Activated effector memory CD4-positive, alpha-beta T cell treated with Interleukin-2 at 50 U/mL for 16 hours (primary cell): ENCODE results near the gene CDK14.

Source experiments
- DNase-seq: peaks from one replicate; pipeline ENCODE4 v3.0.0-alpha.2; 2020

CDK14 gene

DNA sequence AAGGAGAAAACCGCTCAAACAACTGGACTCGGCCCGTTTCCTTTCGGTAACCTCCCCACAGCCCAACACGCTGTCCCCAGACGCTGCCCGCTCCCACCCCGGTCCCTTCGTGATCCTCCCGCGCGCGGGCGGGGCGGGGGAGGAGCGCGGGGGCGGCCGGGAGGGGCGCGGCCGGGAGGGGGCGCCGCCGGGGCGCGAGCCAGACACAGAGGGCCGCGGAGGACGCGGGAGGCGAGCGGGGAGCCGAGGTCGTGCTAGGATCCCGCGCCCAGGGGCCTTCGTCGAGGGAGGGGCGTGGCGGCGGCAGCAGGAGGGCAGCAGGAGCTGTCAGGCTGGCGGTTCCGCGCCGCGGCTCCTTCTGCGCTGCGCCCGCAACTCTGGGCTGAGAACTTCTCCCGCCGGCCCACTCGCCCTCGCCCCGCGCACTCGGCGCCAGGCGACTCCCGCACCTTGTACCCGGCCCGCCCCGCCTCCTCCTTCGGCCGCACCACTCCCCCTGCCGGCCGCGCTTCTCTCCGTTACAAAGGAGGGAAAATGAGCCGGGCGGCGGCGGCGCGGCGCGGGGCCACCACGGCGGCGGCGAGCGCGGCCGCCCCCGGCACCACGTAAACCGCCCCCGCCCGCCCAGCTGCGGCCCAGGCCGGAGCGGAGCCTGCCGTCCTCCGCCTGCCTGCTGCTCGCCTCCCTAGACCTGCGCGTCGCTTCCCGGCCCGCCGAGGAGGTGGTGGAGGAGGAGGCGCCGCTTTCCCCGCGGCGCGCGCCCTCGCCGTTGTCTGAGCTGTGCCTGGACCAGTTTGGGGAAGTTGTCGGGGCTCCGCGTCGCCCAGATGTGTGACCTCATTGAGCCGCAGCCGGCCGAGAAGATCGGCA is at the start of gene CDK14:
TSS of gene CDK14 (plus strand) at position 521 of the 870 bp plus-strand sequence. CDS start at position 828, 307 bp downstream.
- no peak for DNase-seq

DNA sequence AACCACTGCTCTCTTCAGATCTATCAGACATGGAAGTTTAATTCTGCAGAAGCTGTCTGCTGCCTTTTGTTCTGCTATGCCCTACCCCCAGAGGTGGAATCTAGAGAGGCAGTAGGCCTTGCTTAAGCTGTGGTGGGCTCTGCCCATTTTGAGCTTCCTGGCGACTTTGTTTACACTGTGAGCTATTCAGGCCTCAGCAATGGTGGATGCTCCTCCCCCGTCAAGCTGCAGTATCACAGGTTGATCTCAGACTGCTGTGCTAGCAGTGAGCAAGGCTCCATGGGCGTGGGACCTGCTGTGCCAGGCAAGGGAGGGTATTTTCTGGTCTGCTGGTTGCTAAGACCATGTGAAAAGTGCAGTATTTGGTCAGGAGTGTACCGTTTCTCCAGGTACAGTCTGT is 45.1 kb upstream of the CDK14 start:
- no peak for DNase-seq

DNA sequence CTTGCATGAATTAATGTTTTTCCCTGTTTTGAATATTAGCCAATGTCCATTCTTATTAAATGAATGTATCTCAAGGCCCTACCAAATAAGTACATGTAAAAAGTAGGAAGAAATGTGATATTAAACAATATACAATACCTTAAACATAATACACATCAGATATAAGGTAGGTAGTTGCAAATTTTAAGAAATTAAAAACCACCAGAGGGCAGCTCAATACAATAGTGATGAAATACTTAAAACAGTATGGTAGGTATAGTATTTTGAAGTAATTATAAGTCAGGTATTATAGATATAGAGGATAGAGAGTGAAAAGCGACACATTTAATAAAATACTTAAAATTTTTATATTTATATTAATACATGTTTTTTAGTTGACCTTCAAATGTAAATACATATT is 43.6 kb upstream of the CDK14 start:
- no peak for DNase-seq

- DNase-seq, result no peak
Observed at GRCh38 chr7:90560730-90561129, 35.4 kb upstream of the CDK14 start.

DNA sequence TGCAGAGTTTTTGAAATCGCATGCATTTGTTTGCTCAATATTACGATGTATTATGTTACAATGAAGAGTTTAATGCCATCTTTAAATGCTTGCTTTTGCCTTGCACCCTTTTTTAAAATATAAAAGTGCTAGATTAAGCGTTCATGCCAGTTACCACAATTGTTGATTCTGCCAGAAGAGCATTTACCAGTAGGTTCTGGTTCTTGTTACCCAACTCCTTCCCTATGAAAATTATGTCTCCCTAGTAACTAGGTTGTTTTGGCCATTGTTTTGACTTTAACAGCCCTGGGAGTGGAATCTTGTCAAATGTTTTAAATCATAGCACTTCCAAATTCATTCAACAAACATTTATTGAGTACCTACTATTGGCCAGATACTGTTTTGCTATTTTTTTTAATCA is 32.8 kb upstream of the CDK14 start:
- no peak for DNase-seq

- no peak for DNase-seq
Observed at GRCh38 chr7:90564455-90564854, 31.7 kb upstream of the CDK14 start.

- DNase-seq, result no peak
Observed at GRCh38 chr7:90568213-90568612, 27.9 kb upstream of the CDK14 start.

- DNase-seq, result no peak
Observed at GRCh38 chr7:90569368-90569767, 26.8 kb upstream of the CDK14 start.

GRCh38 chr7:90570373-90570959 is 25.7 kb upstream of the CDK14 start:
- DNase-seq, result no peak

DNA sequence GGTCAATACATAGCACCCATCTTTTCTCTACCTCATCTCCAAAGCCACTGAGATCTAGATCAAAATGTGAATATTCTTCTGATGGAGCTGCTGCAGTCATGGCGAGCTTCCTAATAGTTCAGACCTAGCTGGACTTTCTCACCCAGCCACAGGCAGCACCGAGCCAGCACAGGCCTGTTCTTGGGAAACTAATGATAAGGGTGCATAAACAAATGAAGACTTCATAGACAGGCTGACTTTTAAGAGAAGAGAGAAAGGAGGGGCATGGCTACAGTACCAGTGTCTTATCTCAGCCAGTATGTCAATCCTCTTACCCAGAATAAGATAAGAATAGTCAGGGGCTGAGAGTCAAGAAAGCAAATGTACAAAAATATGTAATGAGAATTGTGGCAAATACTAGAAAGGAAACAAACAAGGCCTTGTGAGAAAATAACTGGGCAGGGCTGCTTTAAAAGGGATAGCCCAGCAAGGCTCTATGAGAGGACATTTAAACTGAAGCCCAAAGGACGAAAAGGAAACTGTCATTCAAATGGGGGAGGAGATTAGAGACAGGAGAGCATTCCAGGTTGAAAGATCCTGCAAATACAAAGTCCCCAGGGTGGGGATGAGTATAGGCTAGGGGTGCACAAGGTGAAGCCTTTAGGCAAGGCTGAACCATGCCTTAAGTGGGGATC is 21.8 kb upstream of the CDK14 start:
- DNase-seq, result no peak

GRCh38 chr7:90574820-90575187 is 21.3 kb upstream of the CDK14 start:
- DNase-seq, result no peak

GRCh38 chr7:90579181-90579688 is 16.9 kb upstream of the CDK14 start:
- DNase-seq, result no peak

DNA sequence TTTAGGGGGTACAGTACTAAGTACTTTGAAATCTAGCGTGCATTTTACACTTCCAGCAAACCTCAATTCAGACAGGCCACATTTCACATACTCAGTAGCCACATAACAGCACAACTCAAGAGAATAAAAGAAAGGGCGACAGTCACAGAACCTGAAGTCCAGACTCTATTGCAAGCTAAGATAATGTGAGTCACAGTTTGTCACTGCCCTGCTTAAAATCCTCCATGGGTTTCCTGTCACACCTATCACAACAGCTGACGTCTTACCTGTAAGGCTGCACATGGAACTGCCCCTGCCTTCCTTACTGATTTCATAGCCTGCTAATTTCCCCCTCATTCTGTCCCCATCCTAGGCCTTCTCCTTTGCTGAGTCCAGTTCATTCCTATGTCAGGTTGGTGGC is 16.1 kb upstream of the CDK14 start:
- DNase-seq, result no peak

DNA sequence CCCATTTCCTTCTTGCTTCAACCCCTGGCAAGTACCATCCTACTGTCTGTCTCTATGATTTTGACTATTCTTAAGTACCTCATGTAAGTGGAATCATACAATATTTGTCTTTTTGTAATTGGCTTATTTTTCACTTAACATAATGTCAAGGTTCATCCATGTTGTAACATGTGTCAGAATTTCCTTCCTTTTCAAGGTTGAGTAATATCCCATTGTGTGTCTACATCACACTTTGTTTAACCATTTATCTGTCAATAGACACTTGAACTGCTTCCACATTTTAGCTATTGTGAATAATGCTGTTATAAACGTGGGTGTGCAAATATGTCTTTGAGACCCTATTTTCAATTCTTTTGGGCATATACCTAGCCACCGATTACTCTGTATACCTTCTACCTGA is 14.0 kb upstream of the CDK14 start:
- DNase-seq, result no peak

DNA sequence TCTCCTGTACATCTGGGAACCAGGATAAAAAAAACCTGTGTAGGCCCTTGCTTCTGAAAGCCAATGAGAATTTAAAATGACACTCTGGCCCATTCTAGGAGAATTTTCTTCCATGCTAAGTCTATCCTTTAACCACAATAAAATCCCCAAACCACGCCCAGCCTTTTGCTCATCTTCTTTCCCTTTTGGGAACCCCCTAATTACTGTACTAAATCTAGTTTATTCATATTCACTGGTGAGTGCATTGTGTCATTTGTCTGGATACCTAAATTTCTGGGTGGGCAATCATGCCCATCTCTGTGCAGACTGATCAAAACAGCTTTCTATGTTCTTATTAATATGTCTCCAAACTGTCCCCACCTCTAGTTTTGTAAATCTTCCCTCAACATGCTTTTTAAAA is 11.7 kb upstream of the CDK14 start:
- no peak for DNase-seq

GRCh38 chr7:90586091-90586490 is 10.0 kb upstream of the CDK14 start:
- DNase-seq, result no peak

DNA sequence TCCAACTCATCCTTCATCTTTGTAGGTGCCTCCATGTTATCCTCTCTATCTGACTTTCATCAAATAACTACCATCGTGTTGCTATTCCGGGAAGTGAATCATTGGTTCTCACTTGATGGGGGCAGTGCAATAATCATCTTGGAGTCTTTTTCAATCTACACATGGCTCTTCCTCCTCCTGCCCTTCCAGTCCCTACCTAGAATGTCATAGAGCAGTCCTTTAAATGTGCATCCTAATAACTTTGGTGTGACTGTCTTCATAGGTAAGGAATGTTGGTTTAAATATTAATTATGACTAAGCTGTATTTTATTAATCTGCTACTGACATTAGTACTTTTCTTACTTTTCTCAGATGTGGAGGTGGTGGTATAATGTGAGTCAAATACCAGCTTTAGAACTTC is 8.4 kb upstream of the CDK14 start:
- DNase-seq, result no peak

- DNase-seq, result no peak
Observed at GRCh38 chr7:90592033-90592432, 4.1 kb upstream of the CDK14 start.

DNA sequence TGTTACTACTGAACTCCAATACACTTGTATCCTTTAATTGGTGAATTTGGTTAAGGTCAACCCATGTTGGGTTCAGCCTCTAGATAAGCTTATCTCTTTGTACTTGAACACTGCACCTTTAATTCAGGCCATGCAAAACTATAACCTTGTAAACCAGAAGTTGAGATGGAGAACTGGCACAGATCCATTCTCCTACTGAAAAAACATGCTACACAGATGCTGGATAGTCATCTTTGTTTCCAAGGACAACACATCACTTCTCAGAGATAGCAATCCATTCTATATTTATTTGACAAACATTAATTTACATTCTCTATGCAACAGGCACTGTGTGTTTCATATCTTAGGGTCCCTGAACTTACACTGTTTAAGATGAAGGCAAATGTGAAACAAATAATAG is 2.9 kb upstream of the CDK14 start:
- no peak for DNase-seq

DNA sequence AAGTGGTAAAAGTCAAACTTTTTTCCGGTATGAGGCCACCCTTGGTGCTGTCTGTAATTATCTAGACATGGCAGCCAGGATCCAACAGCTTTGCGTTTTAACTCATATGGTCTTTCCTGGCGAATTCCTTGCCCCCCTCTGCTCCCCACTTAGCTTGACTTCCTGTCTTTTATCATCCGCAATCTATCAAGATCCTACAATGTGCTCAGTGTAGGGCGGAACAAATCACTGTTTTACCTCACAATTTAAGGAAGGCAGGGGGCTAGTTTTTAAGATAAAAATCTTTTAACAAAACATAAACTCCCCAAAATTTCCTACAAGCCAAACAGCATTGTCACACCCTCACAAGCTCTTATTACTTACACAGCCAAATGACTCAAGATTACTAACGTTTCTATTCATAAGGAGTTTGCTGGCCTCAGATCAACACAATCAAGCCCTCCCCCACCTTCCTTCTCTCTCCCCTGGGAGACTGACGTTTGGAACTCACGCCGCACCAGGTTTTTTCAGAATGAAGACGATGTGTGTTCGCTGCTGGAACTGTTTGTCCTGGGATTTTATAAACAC is 1.3 kb upstream of the CDK14 start:
- no peak for DNase-seq

DNA sequence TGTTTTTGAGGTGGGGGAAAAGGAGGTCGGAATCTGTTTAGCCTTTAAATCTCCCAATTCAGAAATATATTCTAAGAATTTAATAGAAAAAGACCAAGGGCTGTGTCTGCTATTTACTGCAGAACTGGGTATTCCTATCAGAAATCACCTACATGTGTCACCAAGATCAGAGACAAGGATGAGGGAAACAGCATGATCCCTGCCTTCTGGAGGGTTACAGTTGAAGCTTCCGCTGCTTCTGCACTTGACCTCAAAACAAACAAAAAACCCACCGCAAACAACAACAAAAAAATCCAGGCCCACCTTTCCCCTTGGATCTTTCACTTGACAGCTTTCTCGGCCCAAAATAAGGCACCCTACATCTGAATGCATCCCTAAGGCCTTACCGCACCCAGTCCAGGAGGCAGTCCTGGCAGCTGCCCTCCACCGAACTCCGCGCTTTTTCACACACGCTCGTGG is 750 bp upstream of the CDK14 start:
- DNase-seq, result no peak

DNA sequence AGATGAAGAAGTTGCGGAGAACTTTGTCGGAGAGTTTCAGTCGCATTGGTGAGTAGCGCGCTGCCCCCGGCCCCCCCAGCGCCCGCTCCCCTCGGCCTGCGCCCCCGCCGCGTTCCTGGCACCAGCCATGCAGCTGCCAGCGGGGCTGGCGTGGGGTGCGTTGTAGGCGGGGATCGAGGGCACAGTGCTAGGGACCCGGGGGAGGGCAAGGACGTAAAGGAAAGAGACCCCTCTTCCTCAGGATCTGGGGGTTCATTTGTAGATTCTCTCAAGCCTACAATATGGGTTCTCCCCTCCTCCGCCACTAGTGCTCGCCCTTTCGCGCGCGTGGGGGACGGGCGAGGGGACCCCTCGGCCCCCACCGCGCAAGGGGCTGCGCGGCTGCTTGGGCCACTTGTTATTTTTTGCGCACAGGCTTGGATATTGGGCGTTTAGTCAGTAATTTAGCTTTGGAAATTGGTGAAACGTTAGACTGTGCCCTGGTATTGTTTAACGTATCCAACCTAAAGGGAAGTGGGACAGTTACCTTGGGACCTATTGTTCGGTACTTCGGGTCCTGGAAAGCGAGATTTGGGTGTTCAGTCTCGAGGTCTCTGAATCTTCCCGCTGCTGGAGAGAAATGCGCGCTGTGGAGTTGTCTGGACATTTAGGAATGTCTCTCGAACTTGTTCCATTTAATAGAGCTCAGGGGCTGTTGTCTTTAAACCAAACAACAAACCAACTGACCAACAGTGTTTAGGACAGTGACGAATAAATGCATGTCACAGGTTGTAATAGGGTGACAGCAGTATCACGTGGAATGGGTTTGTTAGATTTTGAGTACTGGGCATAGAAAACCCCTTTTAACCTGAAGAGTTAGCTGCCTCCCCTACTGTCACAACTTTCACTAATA is 796 bp downstream of the CDK14 start:
- DNase-seq, result no peak
